Omental fat pad (tissue), 4 donors: Measurements from ENCODE around the gene ANKMY1. TPM values are rescaled to one million over a fixed set of nuclear protein-coding genes. Genes with fewer than 3 reads are reported as not detected.
A peak's percentile ranks its signal among the peaks of the same experiment; 100 is the strongest.

Source experiments
- ATAC-seq: fragments of 150-250 bp; one replicate; pipeline ENCODE4 v1.9.1; 2016; ENCODE audit warnings: mild to moderate bottlenecking, moderate library complexity; ENCODE audit not compliant: low FRiP score
- DNase-seq: peaks from one replicate; pipeline ENCODE4 v3.0.0-alpha.2; 2019; ENCODE audit warnings: low spot score
- total RNA-seq, 4 donors: library from RNA; depleted of rRNA; stranded (reverse); fragments of >200 nt; gene quantifications; one replicate each; pipeline ENCODE4 v1.1.0, GENCODE V29; 2016
- TF ChIP-seq, protein P1 (sequence below), 3 donors: fragments of 450-650 bp; IDR thresholded peaks; one replicate each; pipeline ENCODE4 v1.5.1; 2016 to 2017; ENCODE audit warnings: antibody characterized with exemption in 3 of 3, mild to moderate bottlenecking in 3 of 3, moderate library complexity in 2 of 3

ANKMY1 gene
- total RNA-seq, 4 donors from 2014 or later, result 8.3 to 23.2 (median 16.7) TPM

DNA sequence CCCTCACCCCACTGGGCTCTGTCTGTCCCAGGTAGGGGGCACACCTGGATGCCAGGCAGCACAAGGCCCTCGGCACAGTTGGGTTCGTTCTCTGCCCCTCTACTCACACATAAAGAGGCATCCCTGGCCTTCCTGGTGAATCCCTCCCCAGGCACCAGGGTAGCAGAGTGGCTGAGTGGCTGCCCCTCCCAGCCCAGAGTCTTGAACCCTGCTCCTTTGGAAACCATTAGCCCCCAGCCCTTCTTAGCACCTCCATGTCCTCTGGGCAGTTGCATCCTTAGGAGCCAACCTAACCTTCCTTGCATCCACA is 120.3 kb downstream of the ANKMY1 start:
- ATAC-seq (no peak), DNase-seq (no peak)
- TF ChIP-seq, protein P1, sequence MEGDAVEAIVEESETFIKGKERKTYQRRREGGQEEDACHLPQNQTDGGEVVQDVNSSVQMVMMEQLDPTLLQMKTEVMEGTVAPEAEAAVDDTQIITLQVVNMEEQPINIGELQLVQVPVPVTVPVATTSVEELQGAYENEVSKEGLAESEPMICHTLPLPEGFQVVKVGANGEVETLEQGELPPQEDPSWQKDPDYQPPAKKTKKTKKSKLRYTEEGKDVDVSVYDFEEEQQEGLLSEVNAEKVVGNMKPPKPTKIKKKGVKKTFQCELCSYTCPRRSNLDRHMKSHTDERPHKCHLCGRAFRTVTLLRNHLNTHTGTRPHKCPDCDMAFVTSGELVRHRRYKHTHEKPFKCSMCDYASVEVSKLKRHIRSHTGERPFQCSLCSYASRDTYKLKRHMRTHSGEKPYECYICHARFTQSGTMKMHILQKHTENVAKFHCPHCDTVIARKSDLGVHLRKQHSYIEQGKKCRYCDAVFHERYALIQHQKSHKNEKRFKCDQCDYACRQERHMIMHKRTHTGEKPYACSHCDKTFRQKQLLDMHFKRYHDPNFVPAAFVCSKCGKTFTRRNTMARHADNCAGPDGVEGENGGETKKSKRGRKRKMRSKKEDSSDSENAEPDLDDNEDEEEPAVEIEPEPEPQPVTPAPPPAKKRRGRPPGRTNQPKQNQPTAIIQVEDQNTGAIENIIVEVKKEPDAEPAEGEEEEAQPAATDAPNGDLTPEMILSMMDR (IDR thresholded peaks at IDR 0.05), result no peak

DNA sequence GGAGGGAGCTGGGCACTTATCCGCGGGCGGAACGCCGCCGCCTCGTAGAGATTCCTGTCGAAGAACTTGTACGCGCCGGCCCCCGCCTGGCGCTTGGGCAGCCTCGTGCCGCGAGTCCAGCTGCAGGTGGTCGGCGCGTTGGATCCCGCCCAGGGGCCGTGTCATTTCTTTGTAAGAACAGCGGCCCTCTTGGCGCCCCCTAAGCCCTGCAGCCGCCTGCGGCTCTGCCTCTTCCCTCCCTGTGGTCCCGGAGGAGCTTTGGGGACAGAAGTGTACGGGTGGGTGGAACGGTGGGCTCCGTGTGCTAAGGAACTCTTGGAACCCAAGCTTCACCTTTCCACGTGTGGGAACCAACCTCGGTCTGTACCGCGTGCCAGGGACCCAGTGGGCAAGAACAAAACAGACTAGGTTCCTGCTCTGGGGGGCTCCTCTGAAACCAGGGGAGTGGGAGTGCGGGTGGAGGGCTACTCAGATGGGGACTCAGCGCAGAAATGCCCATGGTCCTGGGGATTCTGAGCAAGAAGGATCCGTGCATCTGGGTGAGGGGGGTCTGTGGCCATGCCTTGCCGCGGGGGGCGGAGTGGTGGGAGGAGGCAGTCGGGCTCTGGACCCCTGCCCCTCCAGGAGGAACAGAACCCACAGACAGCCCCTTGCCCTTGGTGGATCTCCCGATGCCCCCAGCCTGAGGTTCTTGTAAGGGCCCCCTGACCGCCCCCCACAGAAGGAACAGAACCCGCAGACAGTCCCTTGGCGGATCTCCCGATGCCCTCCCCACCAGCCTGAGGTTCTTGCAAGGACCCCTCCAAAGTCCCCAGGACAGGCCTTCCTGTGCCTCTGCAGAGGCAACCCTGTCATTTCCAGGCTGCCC is 120.9 kb downstream of the ANKMY1 start:
- DNase-seq (no peak), ATAC-seq (no peak)
- TF ChIP-seq, protein P1 (IDR thresholded peaks at IDR 0.05), result no peak

DNA sequence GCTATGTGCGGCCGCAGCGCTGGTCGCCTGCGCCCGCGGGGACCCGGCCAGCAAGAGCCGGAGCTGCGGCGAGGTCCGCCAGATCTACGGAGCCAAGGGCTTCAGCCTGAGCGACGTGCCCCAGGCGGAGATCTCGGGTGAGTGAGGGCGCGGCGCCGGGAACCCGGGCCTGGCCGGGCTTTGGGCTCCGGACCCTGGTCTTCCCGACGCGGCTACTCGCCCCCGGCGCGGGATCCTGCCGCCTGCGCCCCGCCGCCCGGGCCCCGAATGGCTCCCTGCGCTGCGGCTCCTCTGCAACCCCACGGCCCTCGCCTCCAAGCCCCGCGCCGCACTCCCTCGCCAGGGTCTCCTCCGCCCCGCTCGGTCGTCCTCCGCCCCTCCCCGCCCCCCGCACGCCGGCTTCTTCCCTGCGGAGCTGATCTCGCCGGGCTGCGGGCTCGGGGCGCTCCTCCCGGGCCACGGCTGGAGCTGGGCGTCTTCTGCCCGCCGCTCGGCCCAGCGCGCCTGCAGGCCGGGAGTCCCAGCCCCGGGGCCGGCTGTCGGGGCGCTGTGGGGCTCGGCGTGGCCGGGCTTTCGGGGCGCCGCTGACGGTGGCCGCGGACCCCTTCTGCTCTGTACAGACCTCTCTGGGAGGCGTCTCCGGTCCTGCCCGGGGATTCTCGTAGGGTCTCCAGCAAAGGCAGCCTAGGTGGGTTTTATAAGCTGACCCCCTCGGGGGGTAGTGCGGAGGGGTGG is 121.7 kb downstream of the ANKMY1 start:
- ATAC-seq (peak; percentile 0), DNase-seq (no peak)
- TF ChIP-seq, protein P1 (IDR thresholded peaks at IDR 0.05), result no peak

DNA sequence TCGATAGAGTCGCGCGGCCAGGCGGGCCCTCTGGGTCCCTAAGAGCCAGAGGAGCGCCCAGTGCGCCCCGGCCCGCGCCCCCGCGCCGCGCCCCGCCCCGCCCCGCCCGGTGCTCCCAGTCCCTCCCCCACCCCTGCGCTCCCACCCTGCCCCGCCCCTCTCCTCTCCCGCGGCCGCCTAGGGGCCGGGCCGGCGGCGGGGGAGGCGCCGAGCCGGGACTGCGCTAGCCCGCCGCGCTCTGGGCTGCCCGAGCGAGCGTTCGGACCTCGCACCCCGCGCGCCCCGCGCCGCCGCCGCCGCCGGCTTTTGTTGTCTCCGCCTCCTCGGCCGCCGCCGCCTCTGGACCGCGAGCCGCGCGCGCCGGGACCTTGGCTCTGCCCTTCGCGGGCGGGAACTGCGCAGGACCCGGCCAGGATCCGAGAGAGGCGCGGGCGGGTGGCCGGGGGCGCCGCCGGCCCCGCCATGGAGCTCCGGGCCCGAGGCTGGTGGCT is 122.3 kb downstream of the ANKMY1 start, which contains the start of gene GPC1:
Gene GPC1, plus strand, starts transcription at position 207 of the 491 bp plus-strand sequence. Its CDS starts 256 bp downstream, at position 463.
- TF ChIP-seq, protein P1 (IDR thresholded peaks at IDR 0.05), result no peak
- no peak for DNase-seq

DNA sequence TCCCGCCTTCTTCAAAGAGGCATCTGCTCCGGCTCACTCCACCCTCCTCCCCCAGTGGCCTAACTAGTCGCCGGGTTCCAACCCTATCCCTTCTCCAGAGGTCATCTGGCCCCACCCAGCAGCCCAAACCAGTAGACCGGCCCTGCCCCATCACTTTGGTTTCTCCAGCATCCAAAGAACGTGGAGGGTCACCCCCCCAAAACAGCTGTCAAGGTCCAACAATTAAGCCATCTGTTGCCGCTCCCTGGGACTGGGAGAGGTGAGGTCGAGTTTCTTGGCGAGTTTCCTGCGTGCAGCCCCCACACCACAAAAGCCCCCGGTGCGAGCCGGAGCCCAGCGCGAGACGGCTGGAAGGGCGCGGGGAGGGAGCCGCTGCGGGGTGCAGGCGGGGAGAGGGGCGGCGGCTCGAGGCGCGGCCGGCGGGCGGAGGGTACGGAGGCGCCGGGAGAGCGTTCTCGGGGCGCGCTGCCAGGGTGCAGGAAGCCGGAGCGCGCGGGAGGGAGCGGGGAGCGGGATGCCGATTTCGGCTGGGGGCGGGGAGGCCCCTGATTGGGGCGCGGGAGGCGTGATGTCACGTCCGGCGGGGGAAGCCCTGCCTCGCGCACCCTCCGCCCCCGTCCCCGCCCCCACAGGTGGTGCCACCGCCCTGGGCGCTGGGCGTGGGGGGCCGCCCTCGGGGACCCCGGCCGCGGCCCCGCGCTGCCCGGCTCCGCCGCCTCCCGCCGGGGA is 122.9 kb downstream of the ANKMY1 start:
- ATAC-seq (peak; percentile 75), DNase-seq (peak; percentile 71)
- TF ChIP-seq, protein P1 (IDR thresholded peaks at IDR 0.05), result no peak

More for the DNA sequence above, 122.3 kb downstream of the ANKMY1 start, which contains the start of gene GPC1:
- ATAC-seq, result peak; percentile 77

DNA sequence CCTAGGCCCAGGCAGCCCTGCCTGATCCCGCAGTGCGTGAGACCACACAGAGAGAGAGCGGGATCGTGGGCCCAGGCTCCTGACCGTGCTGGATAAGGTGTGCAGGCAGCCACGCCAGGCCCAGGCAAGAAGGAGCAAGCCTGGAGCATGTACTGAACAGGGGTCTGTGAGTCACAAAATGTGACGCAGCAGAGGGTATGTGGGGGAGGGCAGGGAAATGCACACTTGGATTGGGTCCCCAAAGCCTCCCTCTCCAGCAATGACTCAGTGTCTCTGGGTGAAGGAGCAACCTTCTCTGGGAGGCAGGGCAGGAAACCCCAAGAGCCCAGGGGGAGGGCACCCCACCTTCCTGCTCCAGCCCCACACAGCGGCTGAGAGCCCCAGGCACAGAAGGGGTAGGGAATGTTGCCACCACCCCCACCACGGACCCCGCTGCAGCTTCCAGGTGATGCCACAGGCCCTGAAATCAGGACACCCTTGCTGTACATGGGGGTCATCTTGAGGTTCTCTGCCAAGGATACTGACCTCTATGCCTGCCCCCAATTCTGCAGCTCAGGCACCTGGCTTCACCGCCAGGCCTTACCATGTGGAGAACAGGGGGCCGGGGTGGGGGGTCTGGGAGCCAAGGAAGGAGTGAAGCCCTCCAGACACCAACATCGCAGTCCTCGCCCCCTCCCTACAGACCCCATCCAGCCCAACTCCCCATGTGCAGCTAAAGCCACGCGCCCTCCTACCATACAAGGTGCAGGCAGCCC is 123.6 kb downstream of the ANKMY1 start:
- TF ChIP-seq, protein P1 (IDR thresholded peaks at IDR 0.05), result no peak
- DNase-seq, result peak; percentile 50
- ATAC-seq, result peak; percentile 34
